ENCODE data around the gene MAGEA6.
A peak's percentile ranks its signal among the peaks of the same experiment; 100 is the strongest.
"Not testable (repeated sequence)": the region's sequence is repeated elsewhere in the genome, so short reads cannot be mapped to it uniquely, and the experiment has no call there.

The MAGEA6 gene, protein sequence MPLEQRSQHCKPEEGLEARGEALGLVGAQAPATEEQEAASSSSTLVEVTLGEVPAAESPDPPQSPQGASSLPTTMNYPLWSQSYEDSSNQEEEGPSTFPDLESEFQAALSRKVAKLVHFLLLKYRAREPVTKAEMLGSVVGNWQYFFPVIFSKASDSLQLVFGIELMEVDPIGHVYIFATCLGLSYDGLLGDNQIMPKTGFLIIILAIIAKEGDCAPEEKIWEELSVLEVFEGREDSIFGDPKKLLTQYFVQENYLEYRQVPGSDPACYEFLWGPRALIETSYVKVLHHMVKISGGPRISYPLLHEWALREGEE

DNA sequence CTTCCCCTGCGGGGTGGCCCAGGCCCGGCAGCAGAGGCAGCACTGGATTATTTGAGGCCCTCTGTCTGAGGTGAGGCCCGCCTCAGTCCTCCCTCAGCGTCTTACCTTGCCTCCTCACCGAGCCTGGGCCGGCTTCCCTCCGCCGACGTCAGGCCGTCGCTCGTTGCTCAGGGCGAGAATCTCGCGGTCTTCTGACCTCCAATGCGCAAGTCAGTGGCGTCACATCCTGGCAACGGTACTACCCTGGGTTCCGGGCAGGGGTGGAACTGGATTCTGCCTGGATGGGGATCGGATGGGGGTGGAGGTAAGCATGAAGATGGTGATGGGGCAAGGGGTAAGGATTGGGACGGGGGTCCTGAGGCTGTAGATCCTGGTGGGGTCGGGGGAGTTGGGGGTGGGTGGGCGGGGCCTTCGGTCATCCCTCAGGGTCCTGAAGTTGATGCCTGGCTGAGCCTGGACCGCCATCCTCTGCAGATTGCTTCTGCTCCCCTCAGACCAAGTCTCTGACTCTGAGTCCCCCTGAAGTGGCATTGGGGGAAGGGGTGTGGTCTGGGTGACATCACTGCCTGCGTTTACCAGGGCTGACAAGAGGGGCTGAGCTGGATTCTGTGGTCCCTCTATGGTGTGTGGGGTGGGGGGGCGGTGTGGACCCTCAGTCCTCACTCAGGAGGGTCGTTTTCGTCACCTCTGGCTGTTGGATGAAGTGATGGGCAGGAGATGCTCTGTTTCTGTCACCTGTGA is at the start of gene MAGEA6:
TSS of gene MAGEA6 (minus strand) at position 141 of the 741 bp plus-strand sequence. CDS start 2,039 bp downstream, outside the sequence.
- in situ Hi-C loops (cut with HindIII; ENCODE audit: low pct_ligation_motif_present, low pct_unique_long_range_greater_than_20kb, low sequenced_read_pairs); DNase-seq: not testable (repeated sequence)

DNA sequence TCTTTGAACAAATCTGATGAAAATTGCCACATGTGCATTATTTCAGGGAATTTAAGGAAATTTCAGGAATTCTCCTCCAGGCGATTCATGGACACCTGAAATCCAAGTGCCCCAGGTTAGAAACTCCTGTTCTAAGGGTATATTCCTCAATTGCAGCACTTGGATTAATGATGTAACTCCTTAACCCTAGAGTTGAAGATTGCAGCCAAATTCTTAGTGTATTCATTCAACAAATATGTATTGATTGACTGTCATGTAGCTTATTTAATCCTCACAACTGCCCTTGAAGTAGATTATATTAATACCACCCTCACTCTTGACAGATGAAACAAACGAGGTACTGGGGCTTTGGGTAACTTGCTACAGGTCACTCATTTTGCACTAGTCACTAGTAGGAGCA is 49.8 kb upstream of the MAGEA6 start:
- in situ Hi-C loops (cut with HindIII; ENCODE audit: low pct_ligation_motif_present, low pct_unique_long_range_greater_than_20kb, low sequenced_read_pairs): loop anchor here (25.0 kb wide), 1 partner anchor 182 kb away; the partner anchor contains the start of gene GABRQ
- no peak for DNase-seq

DNA sequence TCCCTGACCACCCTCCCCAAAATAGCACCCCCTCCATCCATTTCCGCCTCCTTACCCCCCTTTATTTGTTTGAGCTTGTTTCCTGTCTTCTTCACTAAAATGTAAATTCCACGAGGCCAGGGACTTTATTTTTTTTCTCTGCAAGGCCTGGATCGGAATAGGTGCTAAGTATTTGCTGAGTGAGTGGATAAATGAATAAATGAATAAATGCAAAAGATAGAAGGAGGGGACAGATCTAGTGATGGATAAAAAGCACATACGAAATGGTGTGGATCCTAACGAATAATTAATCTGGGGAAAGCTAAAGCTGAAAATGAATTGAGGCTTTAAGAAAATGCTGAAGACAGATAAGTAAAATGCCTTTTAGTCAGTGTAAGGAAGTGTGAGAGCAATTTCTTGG is 48.9 kb upstream of the MAGEA6 start:
- in situ Hi-C loops (cut with HindIII; ENCODE audit: low pct_ligation_motif_present, low pct_unique_long_range_greater_than_20kb, low sequenced_read_pairs): loop anchor here (25.0 kb wide), 1 partner anchor 181 kb away; the partner anchor contains the start of gene GABRQ
- DNase-seq: no peak

DNA sequence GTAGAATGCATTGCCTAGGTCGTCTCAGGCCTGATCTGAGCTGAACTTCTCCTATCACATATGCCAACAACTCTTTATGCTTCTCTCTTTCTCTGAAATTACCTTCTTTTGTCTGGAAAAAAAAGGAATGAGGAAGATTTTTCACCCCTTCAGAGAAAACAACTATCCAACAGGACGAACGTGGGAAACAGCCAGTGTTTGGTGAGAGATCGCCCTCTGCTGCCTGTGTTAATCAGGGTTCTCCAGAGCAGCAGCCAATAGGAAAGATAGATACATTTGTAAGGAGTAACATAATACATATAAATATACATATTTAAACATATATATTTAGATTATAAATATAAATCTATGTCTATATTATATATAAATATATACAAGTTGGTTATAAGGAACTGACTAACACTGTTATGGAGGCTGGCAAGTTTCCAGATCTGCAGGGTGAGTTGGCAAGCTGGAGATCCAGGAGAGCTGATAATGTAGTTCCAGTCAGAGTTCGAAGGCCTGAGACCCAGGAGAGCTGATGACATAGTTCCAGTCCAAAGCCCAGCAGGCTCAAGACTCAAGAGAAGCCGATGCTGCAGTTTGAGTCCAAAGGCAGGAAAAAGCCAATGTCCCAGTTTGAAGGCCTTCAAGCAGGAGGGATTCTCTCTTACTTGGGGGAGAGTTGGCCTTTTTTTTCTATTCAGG is 47.7 kb upstream of the MAGEA6 start:
- peak; percentile 13 for DNase-seq
- in situ Hi-C loops (cut with HindIII; ENCODE audit: low pct_ligation_motif_present, low pct_unique_long_range_greater_than_20kb, low sequenced_read_pairs): loop anchor here (25.0 kb wide), 1 partner anchor 180 kb away; the partner anchor contains the start of gene GABRQ

DNA sequence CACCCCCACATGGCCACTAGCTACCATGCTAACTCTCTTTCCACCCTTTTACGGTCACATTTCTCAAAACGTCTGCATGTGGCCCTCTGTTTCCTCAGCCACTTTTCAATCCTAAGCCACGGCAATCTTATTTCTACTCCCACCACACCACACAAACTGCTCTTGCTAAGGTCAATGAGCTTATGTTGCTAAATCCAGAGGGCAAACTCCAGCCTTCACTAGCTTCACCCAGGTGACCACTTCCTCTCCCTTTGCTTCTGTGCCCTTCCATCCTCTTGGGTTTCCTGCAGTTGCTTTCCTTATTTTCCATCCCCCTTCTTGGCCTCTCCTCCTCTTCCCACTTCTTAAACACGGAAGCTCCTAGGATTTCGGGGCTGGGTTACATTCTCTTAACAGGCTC is 44.6 kb upstream of the MAGEA6 start:
- in situ Hi-C loops (cut with HindIII; ENCODE audit: low pct_ligation_motif_present, low pct_unique_long_range_greater_than_20kb, low sequenced_read_pairs): loop anchor here (25.0 kb wide), 1 partner anchor 177 kb away; the partner anchor contains the start of gene GABRQ
- no peak for DNase-seq

DNA sequence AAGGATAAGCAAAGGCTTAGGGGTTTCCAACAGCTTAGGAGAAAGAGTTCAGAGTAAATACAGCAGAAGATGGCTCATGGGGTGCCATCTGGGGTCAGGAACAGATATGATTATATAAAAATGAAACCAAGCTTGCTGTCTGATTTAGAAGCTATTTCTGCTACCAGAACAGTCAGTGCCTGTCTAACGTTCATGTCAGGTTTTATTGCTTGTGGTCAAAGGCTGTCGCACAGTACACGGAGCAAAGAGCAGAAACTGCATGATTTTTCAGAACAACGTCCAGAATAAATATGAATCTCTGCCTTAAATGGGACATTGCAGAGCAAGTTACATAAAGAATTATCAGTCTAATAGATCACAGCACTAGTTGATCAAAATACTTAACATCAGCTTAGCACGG is 43.7 kb upstream of the MAGEA6 start:
- DNase-seq: no peak
- in situ Hi-C loops (cut with HindIII; ENCODE audit: low pct_ligation_motif_present, low pct_unique_long_range_greater_than_20kb, low sequenced_read_pairs): loop anchor here (25.0 kb wide), 1 partner anchor 176 kb away; the partner anchor contains the start of gene GABRQ

DNA sequence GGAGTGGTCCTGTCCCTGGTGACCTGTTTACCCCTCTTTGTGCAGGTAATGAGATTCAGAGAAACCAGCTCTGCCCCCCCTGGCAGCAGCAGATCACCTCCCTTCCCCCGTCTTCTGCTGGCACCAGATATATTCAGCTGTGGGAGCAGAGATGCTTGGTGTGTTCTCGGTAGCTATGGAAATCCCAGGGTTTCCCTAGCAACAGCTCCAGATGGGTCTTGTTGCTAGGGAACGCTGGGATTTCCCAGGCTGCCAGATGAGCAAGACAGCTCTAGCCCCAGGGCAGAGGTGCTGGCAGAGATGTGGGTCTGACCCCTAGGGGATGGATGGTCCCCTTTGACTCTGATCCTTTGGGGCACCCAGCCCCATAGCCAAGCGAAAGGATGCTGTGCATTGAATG is 40.9 kb upstream of the MAGEA6 start:
- in situ Hi-C loops (cut with HindIII; ENCODE audit: low pct_ligation_motif_present, low pct_unique_long_range_greater_than_20kb, low sequenced_read_pairs): loop anchor here (25.0 kb wide), 1 partner anchor 173 kb away; the partner anchor contains the start of gene GABRQ
- DNase-seq: no peak

DNA sequence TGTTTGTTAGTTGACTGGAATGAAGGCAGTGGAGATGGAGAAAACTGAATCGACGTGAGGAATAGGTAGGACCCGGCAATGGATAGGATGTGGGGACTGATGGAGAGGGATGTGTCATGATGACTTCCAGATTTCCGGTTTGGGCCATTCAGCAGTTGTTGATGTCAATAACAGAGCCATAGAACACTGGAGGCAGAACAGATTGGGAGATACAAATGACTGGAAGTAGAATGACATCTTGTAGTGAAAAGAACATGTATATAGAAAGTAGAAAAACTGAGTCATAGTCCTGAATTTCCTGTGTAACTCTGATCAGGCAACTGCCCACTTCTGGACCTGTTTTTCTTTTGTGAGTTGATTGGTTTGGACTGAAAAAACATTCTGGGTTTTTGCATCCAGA is 36.5 kb upstream of the MAGEA6 start:
- no peak for DNase-seq
- in situ Hi-C loops (cut with HindIII; ENCODE audit: low pct_ligation_motif_present, low pct_unique_long_range_greater_than_20kb, low sequenced_read_pairs): loop anchor here (25.0 kb wide), 1 partner anchor 169 kb away; the partner anchor contains the start of gene GABRQ

DNA sequence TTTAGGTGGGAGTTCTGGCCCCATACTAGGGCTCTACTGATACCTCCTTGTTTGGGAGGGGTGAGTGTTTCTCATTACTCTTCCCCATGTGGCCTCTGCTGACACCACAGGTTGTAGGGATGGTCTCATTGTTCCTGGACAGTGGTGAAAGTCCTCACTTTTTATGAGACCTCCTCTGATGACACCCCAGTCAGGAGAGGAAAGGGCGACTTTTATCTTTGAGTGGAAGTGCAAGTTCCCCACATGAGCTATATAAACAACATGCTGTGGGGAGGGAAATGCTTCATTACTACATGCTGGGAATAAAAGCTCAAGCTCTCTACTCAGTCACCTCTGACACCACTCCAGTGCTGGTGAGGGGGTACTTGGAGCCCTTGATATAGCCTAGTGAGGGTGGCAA is 29.5 kb upstream of the MAGEA6 start:
- in situ Hi-C loops (cut with HindIII; ENCODE audit: low pct_ligation_motif_present, low pct_unique_long_range_greater_than_20kb, low sequenced_read_pairs): no loop called here
- no peak for DNase-seq

DNA sequence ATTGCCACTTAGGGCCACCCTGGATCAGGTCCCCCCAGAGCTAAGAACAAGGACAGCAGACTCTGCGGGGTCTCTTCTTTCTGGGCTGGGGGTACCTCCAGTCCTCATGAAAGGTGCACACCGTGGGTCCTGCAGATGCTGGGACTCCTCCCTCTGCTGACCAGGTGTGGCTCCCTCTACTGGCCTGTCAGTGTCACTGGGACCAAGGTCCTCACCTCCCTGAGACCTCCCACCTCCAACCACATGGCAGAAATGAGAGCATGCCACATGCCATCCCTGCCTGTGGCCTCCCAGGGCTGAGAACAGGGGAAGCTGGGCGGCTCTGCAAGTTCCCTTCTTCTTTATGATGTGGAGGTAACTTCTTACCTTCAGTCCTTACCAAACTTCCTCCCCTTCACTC is 17.6 kb upstream of the MAGEA6 start:
- in situ Hi-C loops (cut with HindIII; ENCODE audit: low pct_ligation_motif_present, low pct_unique_long_range_greater_than_20kb, low sequenced_read_pairs); DNase-seq: not testable (repeated sequence)

DNA sequence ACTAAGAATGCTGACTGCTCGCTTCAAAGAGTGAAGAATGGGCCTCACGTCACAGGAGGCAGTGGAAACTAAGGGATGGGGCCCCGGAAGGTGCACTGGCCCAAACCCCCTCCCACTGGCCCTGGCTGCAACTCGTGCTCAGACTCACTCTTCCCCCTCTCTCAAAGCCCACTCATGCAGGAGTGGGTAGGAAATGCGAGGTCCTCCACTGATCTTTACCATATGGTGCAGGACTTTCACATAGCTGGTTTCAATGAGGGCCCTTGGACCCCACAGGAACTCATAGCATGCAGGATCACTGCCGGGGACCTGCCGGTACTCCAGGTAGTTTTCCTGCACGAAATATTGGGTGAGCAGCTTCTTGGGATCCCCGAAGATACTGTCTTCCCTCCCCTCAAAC is 2.9 kb downstream of the MAGEA6 start:
- in situ Hi-C loops (cut with HindIII; ENCODE audit: low pct_ligation_motif_present, low pct_unique_long_range_greater_than_20kb, low sequenced_read_pairs); DNase-seq: not testable (repeated sequence)

DNA sequence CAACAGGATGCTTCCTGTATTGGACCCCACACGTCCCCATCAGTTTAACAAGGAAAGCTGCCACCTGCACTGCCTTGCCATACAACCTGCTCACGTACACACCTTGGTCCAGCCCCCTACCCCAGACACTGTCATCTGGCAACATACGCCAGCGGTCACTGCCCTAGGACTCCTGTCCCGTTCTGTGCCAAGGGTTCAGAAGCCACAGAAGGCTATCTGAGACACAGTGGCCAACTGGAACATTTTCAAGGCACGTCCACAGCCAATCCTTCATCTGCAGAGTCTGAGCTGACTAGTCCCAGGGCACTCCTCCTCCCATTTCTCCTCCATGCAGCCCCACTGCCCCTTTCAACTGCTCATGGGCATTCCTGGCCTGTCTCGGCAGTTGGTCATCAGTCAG is 7.9 kb downstream of the MAGEA6 start:
- in situ Hi-C loops (cut with HindIII; ENCODE audit: low pct_ligation_motif_present, low pct_unique_long_range_greater_than_20kb, low sequenced_read_pairs); DNase-seq: not testable (repeated sequence)

DNA sequence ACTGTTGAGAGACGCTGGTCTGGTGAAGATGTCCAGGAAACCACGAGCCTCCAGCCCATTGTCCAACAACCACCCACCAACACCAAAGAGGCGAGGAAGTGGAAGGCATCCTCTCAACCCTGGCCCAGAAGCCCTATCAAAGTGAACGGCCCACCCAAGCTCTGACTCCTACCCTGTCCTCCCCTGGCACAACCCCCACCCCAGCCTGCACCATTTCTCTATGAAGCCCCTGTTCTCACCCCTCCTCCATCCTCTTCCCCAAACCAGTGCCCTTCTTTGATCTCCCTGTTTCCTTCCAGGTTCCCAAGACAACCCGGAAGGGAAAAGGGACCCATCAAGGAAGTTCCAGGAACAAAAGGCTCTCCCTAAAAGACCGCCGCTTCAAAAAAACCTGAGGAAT is 9.9 kb downstream of the MAGEA6 start:
- in situ Hi-C loops (cut with HindIII; ENCODE audit: low pct_ligation_motif_present, low pct_unique_long_range_greater_than_20kb, low sequenced_read_pairs); DNase-seq: not testable (repeated sequence)

DNA sequence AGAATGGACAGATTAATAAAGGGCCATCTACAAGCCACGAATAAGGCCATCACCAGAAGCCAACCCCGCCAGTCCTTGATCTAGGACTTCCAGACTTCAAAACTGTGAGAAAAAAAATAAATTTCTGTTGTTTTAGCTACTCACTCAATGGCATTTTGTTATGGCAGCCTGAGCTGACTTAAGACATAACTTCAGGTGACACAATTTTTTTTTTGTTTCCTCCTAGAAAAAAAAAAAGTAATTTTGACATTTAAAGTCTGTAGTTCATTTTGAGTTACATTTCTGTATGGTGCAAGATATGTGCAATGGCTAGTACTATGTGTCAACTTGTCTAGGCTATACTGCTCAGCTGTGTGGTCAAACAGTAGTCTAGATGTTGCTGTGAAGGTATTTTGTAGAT is 10.6 kb downstream of the MAGEA6 start, which contains the start of gene CSAG3:
TSS of gene CSAG3 (plus strand) at position 301 of the 400 bp plus-strand sequence.
- in situ Hi-C loops (cut with HindIII; ENCODE audit: low pct_ligation_motif_present, low pct_unique_long_range_greater_than_20kb, low sequenced_read_pairs); DNase-seq: not testable (repeated sequence)

DNA sequence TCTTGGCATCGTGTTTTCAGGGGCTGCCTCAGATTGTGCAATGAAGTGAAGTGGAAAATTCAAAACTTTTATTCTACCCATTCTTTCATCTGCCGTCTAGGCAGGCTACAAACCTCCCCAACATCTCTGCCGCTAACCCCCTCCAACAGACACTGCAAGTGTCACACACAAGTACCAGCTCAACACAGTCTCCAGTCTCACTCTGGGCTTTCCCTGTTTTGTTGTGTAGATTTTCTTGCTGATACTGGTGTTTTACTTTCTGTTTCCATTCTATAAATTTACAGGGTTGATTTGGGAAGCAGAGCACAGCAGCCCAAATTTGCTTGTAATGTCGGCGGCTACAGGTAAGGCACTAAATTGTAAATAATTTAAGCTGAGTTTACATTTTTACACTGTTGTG is 14.6 kb downstream of the MAGEA6 start:
- in situ Hi-C loops (cut with HindIII; ENCODE audit: low pct_ligation_motif_present, low pct_unique_long_range_greater_than_20kb, low sequenced_read_pairs); DNase-seq: not testable (repeated sequence)

DNA sequence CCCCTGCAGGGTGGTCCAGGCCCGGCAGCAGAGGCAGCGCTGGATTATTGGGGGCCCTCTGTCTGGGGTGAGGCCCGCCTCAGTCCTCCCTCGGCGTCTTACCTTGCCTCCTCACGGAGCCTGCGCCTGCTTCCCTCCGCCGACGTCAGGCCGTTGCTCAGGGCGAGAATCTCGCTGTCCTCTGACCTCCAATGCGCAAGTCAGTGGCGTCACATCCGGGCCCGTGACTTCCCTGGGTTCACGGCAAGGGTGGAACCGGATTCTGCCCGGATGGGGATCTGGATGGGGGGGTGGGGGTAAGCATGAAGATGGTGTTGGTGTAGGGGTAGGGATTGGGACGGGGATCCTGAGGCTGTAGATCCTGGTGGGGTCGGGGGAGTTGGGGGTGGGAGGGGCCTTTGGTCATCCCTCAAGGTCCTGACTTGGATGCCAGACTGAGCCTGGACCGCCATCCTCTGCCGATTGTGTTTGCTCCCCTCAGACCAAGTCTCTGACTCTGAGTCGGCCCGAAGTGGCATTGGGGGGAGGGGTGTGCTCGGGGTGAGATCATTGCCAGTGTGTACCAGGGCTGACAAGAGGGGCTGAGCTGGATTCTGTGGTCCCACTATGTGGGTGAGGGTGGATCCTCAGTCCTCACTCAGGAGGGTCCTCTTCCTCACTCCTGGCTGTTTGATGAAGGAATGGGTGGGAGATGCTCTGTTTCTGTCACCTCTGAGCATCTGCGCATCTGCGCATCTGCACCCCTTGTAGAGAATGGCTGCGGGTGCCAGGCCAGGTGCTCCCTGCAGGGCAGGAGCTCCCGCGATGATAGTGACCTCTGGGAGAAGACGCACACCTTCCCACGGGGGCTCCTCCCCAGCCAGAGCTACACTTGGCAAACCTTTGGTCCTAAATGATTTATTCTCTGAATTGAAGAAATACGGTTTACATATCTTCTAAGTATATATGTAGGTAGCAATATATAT is 15.5 kb downstream of the MAGEA6 start, which contains the start of gene MAGEA2:
TSS of gene MAGEA2 (minus strand) at position 157 of the 965 bp plus-strand sequence. CDS start 2,479 bp downstream, outside the sequence.
- in situ Hi-C loops (cut with HindIII; ENCODE audit: low pct_ligation_motif_present, low pct_unique_long_range_greater_than_20kb, low sequenced_read_pairs); DNase-seq: not testable (repeated sequence)

DNA sequence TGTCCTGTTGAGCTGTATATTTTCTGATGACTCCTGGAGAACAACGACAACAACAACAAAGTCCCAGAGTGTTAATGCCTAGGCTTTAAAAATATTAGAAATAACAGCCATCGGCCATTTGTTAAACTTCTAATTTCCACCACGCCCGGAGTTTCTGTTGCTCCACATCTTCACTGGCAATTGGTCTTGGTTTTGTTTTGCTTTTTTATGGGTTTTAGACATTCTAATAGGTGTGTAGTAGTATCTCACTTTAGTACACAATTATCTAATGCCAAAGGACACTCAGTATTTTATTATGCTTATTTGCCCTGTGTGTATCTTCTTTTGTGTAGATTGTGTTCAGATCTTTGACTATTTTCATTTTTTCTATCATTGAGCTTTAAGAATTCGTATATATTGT is 30.9 kb downstream of the MAGEA6 start:
- in situ Hi-C loops (cut with HindIII; ENCODE audit: low pct_ligation_motif_present, low pct_unique_long_range_greater_than_20kb, low sequenced_read_pairs): no loop called here
- no peak for DNase-seq
